GM19395 (cell line): ENCODE results near the gene ABCG1.

Experiments
- ATAC-seq: cut with Tn5 transposase; IDR thresholded peaks from one replicate; pipeline ENCODE4 v1.9.1; 2021; ENCODE audit warnings: mild to moderate bottlenecking, moderate library complexity; ENCODE audit not compliant: unreplicated experiment

Gene ABCG1

GRCh38 chr21:42250422-42251403 lies 31.8 kb downstream of the ABCG1 start:
- ATAC-seq, result no peak

DNA sequence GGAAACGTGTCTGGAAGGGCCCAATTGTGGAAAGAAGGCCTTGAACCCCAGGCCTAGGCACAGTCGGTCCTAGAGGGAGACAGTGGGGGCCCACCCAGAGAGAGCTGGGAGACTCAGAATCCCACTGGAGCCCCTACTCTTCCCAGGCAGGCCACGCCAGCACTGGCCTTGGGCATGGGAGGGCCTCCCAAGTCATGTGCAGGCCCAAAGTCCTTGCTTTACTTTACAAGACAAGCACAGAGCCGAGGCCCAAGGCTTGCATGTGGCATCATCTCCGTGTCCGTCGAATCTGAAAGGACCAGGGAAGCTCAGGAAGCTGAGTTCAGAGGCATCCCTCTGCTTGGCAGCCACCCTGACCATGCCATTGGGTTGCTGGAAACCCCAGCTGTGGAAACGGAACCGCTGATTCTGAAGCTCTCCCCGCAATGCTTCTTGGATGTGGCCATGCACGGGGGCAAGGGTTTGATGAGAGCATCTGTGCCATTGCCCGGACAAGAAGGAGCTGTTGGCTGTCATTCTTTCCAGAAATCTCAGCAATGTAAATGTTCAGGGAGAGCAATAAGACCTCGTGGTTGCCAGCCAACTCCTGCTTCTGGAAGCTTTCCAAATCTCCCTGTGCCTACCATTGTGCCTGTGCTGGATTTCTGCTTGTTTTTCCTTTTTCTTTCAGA lies 32.8 kb downstream of the ABCG1 start:
- ATAC-seq, result no peak

GRCh38 chr21:42252325-42252654 lies 33.4 kb downstream of the ABCG1 start:
- no peak for ATAC-seq

DNA sequence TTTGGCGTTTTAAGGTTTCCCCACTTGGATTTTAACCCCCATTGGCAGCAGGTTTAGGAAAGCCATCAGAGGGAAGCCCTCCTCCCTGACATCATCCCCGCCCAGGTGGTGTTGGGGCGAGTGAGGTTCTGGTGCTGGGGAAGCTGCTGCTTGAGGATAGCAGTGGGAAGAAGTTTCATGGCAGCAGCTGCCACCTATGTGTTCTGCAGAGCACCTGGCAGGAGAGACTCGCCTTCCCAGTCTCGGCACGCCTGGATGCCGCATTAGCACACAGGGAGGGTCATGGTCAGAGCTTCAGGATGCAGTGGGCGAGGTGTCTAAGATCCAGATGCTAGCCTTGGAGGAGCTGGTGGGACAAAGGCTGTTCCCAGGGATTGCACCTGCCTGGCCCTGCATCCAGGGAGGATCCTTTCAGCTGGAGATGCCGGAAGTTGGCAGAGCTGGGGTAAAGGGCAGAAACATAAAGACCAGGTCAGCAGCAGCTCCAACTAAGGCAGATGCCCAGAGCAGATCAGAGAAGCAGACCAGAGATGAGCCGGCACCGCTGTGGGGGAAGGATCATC lies 33.9 kb downstream of the ABCG1 start:
- no peak for ATAC-seq

DNA sequence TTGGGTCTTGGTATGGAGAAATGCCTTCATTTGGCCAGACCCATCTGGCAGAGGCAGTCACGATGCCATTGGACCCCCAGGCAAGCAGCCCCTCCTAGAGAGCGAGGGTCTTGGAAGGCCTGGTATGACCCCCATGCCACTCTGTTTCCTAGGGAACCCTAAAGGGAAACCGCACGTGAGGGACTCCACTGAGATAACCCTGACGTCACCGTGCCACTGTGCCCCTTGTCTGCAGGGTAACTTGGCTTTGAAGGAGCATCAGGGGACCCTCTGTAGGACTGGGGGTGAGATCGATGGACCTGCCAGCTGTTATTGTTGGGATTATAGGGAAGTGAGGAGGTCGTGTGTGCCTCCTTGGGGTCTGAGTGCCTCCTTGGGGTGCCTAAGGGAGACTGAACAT lies 34.5 kb downstream of the ABCG1 start:
- no peak for ATAC-seq

DNA sequence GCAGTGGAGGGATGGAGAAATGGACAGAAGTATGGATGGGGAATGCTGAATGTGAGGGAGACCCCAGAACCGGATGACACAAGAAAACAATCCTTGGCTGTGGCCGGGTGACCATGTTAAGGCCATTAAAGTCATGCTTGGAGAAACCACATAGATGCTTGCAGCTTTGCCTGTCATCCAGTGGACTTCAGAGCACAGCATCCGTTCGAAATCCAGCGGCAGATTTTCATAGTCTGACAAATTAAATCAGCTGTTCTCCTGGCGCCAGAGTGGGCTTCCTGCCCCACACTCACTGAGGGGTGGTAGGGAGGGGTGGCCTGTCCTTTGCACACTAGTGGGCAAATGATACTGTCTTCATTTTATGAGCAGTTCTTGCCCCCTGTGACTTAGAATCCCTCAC lies 35.1 kb downstream of the ABCG1 start:
- ATAC-seq, result no peak

DNA sequence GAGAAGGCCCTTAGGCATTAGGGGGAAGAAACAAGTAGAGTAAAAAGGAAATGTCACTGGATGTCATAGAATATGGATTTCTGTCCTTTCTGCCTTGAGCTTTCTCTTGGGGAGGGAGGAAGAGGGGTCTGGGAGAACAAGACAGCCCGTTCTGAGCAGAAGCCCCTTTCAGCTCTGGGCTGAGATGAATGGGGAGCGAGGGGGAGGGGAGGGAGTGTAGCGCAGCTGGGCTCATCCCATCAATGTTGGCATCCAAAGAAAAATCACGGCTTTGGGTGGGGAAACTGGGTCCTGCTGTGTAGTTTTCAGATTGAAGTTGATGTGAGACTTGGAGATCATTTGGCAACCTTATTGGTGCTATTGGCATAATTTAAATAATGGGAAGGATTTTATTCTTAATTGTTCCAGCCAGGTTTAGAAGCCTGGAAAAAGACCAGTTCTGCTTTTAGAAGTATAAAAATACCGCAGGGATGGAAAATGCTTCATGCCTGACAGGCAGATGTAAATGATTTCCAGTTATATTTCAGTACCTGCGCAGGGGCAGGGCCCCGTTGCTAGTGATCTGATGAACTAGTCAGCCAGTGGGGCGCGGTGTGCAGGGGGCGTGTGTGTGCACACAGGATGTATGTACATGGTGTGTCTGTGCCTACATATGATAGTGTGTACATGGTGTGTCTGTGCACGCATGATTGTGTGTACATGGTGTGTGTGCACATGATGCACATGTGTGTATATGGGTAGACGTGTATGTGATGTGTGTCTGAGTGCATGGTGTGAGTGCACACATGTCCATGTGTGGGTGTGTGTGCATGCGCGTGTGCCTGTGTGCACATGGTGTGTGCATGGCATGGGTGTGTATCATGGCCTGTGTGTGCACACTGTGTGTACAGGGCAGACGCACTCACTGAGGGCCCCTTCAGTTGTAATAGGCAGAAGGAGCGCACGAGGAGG lies 36.0 kb downstream of the ABCG1 start:
- no peak for ATAC-seq

DNA sequence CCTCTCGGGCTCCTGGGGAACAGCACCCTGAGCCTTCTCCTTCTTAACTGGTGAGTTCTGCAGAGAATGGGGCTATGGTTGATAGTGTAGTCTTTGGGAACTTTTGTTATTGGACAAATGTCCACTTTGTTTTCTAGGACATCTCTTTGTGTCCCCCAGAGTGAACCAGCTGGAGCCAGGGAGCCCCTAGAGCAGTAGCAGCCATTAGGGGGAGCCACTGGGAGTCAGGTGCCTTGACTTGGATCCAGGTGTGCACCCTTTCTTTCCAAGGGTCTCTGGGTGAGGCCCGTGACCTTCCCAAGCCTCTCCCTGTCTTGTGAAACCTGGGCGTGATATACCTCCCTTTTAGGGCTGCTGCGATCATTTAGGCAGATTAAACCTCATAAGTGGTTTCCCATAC lies 36.9 kb downstream of the ABCG1 start:
- ATAC-seq, result no peak

- no peak for ATAC-seq
Observed at GRCh38 chr21:42256316-42256715, 37.4 kb downstream of the ABCG1 start.

- no peak for ATAC-seq
Observed at GRCh38 chr21:42257091-42257765, 38.3 kb downstream of the ABCG1 start.

DNA sequence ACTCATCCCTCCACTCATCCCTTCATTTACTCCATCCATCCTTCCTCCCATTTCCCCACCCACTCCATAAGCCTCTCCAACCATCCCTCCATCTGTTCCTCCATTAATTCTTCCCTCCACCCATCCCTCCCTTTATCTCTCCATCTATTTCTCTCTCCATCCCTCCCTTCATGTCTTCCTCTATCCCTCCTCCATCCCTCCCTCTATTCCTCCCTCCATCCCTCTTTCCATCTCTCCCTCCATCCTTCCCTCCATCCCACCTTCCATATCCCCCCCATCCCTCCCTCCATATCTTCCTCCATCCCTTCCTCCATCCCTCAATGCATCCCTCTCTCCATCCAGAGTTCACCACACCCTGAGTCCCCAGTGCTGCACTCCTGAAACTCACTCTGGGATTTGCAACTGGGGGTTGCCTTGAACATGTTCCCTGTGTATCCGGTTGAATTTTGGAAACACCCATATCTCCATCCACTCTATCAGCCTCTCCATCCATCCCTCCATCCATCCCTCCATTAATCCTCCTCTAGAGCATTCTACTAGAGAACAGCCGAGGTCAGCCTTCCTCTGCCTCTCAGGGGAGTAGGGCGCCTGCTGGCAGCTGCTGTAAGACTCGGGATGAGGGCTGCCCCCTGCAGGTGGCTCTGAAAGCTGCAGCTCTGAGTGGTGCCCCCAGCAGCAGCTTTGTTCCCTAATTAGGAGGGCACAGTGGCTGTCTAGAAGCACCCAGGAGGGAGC lies 39.4 kb downstream of the ABCG1 start:
- ATAC-seq, result no peak

DNA sequence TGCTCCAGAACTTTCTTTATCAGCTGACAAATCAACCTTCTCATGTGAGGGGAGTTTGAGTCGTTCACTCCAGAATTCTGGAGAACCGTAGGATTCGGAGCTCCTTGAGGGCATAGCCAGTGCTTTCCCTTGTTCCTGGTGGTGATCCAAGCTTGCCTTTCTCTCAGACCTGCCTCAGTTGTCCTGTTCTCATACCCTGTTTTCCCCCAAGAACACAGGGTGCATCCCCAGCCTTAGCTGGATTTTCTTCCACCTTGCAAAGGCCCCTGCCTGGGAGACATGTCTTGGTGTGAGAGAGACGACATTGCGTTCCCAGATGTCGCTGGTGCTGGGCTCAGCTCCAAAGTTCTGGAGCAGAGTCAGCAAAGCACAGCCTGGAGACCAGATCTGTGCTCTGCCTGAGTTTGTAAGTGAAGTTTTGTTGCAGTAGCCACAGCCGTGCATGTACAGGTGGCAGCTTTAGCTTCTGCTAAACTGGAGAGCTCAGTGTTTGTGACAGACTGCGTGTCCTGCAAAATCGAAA lies 40.0 kb downstream of the ABCG1 start:
- no peak for ATAC-seq

DNA sequence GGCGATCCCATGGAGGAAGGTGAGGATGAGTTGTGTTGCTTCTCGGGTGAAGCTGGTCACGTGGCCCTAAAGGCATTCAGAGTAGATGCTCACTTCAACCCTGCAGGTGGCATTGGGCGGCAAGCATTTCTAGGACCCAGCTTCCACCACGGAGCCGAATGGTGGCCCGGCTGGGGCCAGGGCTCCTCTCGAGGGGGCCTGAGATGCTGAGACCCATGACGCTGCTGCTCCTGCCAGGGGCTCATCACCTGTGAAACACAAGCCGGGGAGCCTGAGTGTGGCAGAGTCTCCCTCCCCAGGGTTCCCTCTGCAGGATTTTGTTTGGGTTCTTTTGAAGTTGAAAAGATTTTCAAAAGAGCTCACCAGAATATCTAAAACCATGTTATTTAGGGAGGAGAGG lies 41.2 kb downstream of the ABCG1 start:
- no peak for ATAC-seq

- no peak for ATAC-seq
Observed at GRCh38 chr21:42261829-42262200, 42.9 kb downstream of the ABCG1 start.

DNA sequence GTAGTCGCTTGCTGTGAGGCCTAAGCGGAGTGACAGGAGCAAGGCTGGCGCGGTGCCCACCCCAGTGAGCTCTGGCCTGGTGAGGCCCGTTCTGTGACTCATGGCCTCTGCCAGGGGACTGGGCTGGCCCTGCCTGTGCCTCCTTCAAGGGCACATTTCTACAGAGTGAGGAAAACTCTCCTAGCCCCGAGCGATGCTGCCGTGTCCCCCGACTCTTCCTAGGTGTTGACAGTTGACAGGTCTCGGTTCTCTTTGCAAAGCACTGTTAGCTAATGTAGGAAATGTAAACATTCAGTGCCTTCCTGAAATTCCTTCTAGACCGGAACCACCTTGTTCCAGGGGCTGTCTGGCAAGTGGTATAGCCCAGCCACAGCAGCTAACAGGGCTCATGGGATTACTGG lies 43.9 kb downstream of the ABCG1 start:
- no peak for ATAC-seq

- no peak for ATAC-seq
Observed at GRCh38 chr21:42263591-42264131, 44.7 kb downstream of the ABCG1 start.

DNA sequence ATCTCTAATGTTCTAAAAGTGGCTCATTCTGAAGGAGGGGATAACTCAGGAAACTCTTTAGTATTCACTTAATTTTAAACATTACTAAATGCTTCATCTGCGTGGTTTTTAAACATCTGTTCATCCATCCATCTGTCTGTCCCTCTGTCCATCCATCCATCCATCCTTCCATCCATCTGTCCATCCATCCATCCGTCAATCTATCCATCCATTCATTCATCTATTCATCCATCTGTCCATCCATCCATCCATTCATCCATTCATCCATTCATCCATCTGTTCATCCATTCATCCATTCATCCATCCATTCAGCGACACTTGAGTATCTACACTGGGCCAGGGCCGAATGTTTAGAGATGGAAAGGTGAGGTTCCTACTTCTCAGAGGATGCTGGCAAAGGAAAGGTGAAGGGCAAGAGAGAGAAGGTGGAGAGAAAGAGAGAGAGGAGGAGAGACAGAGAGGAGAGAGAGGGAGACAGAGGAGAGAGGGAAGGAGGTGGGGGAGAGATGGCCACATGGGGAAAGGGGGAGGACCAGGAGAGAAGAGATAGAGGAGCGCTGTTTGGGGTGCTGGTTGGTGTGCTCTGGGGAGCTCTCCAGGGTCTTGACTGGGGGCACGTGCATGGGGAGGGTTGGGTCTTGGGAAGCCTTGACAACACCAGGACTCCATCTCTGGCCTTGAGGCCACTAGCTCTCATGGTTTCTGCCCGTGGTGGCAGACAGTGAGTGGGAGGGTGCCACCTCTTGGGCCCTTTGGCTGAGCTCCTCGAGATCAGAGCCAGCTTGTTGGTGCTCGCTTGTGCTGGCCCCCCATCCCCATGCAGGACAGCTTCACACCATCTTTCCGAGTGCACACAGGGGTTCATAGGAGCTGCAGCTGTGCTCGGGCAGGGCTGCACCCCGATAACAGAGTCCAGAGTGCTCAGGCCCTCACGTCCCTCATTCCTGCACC lies 45.6 kb downstream of the ABCG1 start:
- ATAC-seq, result no peak

DNA sequence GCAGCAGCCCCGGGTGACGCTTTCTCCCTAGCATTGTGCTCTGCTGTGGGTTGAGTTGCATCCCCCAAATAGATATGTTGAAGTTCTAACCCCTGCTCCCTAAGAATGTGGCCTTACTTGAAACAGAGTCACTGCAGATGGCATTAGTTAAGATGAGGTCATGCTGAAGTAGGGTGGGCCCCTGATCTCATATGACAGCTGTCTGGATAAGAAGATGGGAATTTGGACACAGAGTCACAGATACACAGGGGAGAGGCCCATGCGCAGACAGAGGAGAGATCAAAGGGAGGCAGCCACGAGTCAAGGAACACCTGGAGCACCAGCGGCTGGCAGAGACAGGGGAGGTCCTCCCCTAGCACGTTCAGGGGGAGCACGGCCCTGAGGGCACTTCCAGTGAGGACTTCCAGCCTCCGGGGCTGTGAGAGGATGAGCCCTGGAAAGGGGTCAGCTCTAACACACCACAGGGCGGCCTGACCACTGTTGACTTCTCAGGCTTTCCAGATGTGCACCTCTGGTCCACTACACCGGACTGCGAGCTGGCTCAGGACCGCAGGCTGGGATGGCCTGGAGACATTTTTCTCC lies 46.4 kb downstream of the ABCG1 start:
- no peak for ATAC-seq
